ENCODE measurements around the gene C1orf35. TPM values are rescaled to one million over a fixed set of nuclear protein-coding genes. Genes with fewer than 3 reads are reported as not detected.

The C1orf35 gene
- total RNA-seq, 2 experiments from 2014 or later = 14.4 to 24.4 TPM

GRCh38 chr1:228095161-228095560 lies 8.0 kb downstream of the C1orf35 start:
- Mint-ChIP-seq H3K9me3 (peaks cover 19% of the 10 kb centered on the region), H3K36me3 (ENCODE audit: low read depth) (peaks cover 73% of the 10 kb centered on the region), H3K27me3 (no peaks in the 10 kb centered on the region), H3K27ac (no peak overlapping the region), H3K4me3 (no peak overlapping the region), H3K4me1 (peaks cover 27% of the 10 kb centered on the region)
- CTCF ChIA-PET = interaction anchor here (0.6 to 1.2 kb wide), 2 partner anchors 8 to 90 kb away, joined by 3 to 4 read pairs; no protein-coding TSS in a partner anchor
- DNase-seq = no peak
- POLR2A ChIA-PET = no interaction called here

GRCh38 chr1:228094432-228095016 lies 8.6 kb downstream of the C1orf35 start:
- ChIA-PET CTCF (interaction anchor here (0.6 to 1.2 kb wide), 2 partner anchors 8 to 90 kb away, joined by 3 to 4 read pairs; no protein-coding TSS in a partner anchor), POLR2A (no interaction called here)
- Mint-ChIP-seq H3K9me3 (peaks cover 19% of the 10 kb centered on the region), H3K4me1 (peaks cover 33% of the 10 kb centered on the region), H3K36me3 (ENCODE audit: low read depth) (peaks cover 77% of the 10 kb centered on the region), H3K27ac (no peak overlapping the region), H3K4me3 (no peak overlapping the region), H3K27me3 (no peaks in the 10 kb centered on the region)
- DNase-seq = no peak

GRCh38 chr1:228093050-228093906 lies 9.8 kb downstream of the C1orf35 start:
- H3K4me3 Mint-ChIP-seq = no peak overlapping the region
- H3K9me3 Mint-ChIP-seq = peaks cover 19% of the 10 kb centered on the region
- no peak overlapping the region for H3K27ac Mint-ChIP-seq
- H3K36me3 Mint-ChIP-seq (ENCODE audit: low read depth) = peaks cover 79% of the 10 kb centered on the region
- ChIA-PET POLR2A (no interaction called here), CTCF (interaction anchor here (0.6 to 1.2 kb wide), 3 partner anchors 9 to 364 kb away, joined by 3 to 5 read pairs (median 4); no protein-coding TSS in a partner anchor)
- no peak for DNase-seq
- no peaks in the 10 kb centered on the region for H3K27me3 Mint-ChIP-seq
- H3K4me1 Mint-ChIP-seq = peaks cover 46% of the 10 kb centered on the region

- DNase-seq = no peak
- peaks cover 82% of the 10 kb centered on the region for H3K36me3 Mint-ChIP-seq (ENCODE audit: low read depth)
- H3K27me3 Mint-ChIP-seq = no peaks in the 10 kb centered on the region
- H3K4me3 Mint-ChIP-seq = no peak overlapping the region
- peaks cover 53% of the 10 kb centered on the region for H3K4me1 Mint-ChIP-seq
- H3K9me3 Mint-ChIP-seq = peaks cover 19% of the 10 kb centered on the region
- ChIA-PET CTCF (interaction anchor here (1.2 to 1.6 kb wide), 2 partner anchors 9 to 10 kb away, joined by 4 read pairs; partner anchors contain the start of gene ARF1), POLR2A (interaction anchor here (0.6 kb wide), 1 partner anchor 344 kb away, joined by 4 read pairs; no protein-coding TSS in a partner anchor)
- no peak overlapping the region for H3K27ac Mint-ChIP-seq
Observed at GRCh38 chr1:228092342-228093049, 10.6 kb downstream of the C1orf35 start.

- ChIA-PET CTCF (interaction anchor here (1.4 to 1.6 kb wide), 4 partner anchors 9 to 49 kb away, joined by 3 to 8 read pairs (median 4); partner anchors contain the start of genes ARF1 and GUK1), POLR2A (no interaction called here)
- H3K27me3 Mint-ChIP-seq = no peaks in the 10 kb centered on the region
- no peak for DNase-seq
- peaks cover 84% of the 10 kb centered on the region for H3K36me3 Mint-ChIP-seq (ENCODE audit: low read depth)
- no peak overlapping the region for H3K4me3 Mint-ChIP-seq
- peak overlapping the region; percentile 15 for H3K27ac Mint-ChIP-seq
- peaks cover 19% of the 10 kb centered on the region for H3K9me3 Mint-ChIP-seq
- peaks cover 64% of the 10 kb centered on the region for H3K4me1 Mint-ChIP-seq
Observed at GRCh38 chr1:228091084-228091483, 12.0 kb downstream of the C1orf35 start.

- Mint-ChIP-seq H3K27ac (no peak overlapping the region), H3K36me3 (ENCODE audit: low read depth) (peaks cover 80% of the 10 kb centered on the region), H3K27me3 (no peaks in the 10 kb centered on the region), H3K4me3 (no peak overlapping the region), H3K4me1 (peaks cover 65% of the 10 kb centered on the region), H3K9me3 (peaks cover 16% of the 10 kb centered on the region)
- POLR2A ChIA-PET = no interaction called here
- no peak for DNase-seq
- CTCF ChIA-PET = interaction anchor here (1.4 to 1.6 kb wide), 3 partner anchors 10 to 50 kb away, joined by 3 to 8 read pairs (median 4); partner anchors contain the start of gene GUK1
Observed at GRCh38 chr1:228090613-228091081, 12.5 kb downstream of the C1orf35 start.

- Mint-ChIP-seq H3K27me3 (no peaks in the 10 kb centered on the region), H3K27ac (peak overlapping the region; percentile 0), H3K4me3 (no peak overlapping the region), H3K36me3 (ENCODE audit: low read depth) (peaks cover 79% of the 10 kb centered on the region), H3K9me3 (peaks cover 9% of the 10 kb centered on the region), H3K4me1 (peaks cover 70% of the 10 kb centered on the region)
- CTCF ChIA-PET = interaction anchor here (1.5 to 1.6 kb wide), 2 partner anchors 48 to 50 kb away, joined by 3 read pairs; partner anchors contain the start of gene GUK1
- no peak for DNase-seq
- POLR2A ChIA-PET = no interaction called here
Observed at GRCh38 chr1:228089519-228090380, 13.4 kb downstream of the C1orf35 start.

- H3K36me3 Mint-ChIP-seq (ENCODE audit: low read depth) = peaks cover 80% of the 10 kb centered on the region
- no peak for DNase-seq
- H3K27ac Mint-ChIP-seq = peak overlapping the region; percentile 55
- ChIA-PET POLR2A (no interaction called here), CTCF (interaction anchor here (1.5 to 1.6 kb wide), 2 partner anchors 49 to 51 kb away, joined by 3 read pairs; partner anchors contain the start of gene GUK1)
- H3K4me1 Mint-ChIP-seq = peaks cover 79% of the 10 kb centered on the region
- H3K4me3 Mint-ChIP-seq = no peak overlapping the region
- H3K27me3 Mint-ChIP-seq = no peaks in the 10 kb centered on the region
- H3K9me3 Mint-ChIP-seq = no peaks in the 10 kb centered on the region
Observed at GRCh38 chr1:228088586-228089498, 14.3 kb downstream of the C1orf35 start.

- Mint-ChIP-seq H3K4me1 (peaks cover 81% of the 10 kb centered on the region), H3K9me3 (no peaks in the 10 kb centered on the region), H3K27me3 (no peaks in the 10 kb centered on the region), H3K27ac (peak overlapping the region; percentile 80), H3K36me3 (ENCODE audit: low read depth) (peaks cover 83% of the 10 kb centered on the region), H3K4me3 (peak overlapping the region; percentile 18)
- POLR2A ChIA-PET = no interaction called here
- CTCF ChIA-PET = interaction anchor here (1.5 kb wide), 1 partner anchor 50 kb away, joined by 3 read pairs; no protein-coding TSS in a partner anchor
- DNase-seq = no peak
Observed at GRCh38 chr1:228087771-228088251, 15.3 kb downstream of the C1orf35 start.

- ChIA-PET POLR2A (no interaction called here), CTCF (interaction anchor here (1.1 kb wide), 1 partner anchor 14 kb away, joined by 3 read pairs; no protein-coding TSS in a partner anchor)
- DNase-seq = no peak
- Mint-ChIP-seq H3K27ac (peak overlapping the region; percentile 95), H3K4me1 (peaks cover 69% of the 10 kb centered on the region), H3K27me3 (no peaks in the 10 kb centered on the region), H3K9me3 (no peaks in the 10 kb centered on the region), H3K4me3 (peak overlapping the region; percentile 92), H3K36me3 (ENCODE audit: low read depth) (peaks cover 59% of the 10 kb centered on the region)
Observed at GRCh38 chr1:228085287-228085951, 17.7 kb downstream of the C1orf35 start.

All from activated CD4-positive, alpha-beta T cell treated with anti-CD3 and anti-CD28 coated beads, Interleukin-2, amount 10 ng/mL, durations not matched to agents 7 days and 5 days (primary cell).